Body of pancreas (tissue), 4 donors: Measurements from ENCODE around the gene HOXD12.

Experiments
- POLR2A ChIP-seq, 3 donors: fragments of 450-650 bp; IDR thresholded peaks; one replicate each; pipeline ENCODE4 v1.6.1; 2016; ENCODE audit warnings: antibody characterized with exemption in 3 of 3, mild to moderate bottlenecking in 2 of 3
- TF ChIP-seq, protein P1 (sequence below), 7 experiments: fragments of 450-650 bp in 4 of 7; fragments of 200-600 bp in 3 of 7; sonication (generic) in 3 of 7; IDR thresholded peaks; one replicate each; pipeline ENCODE4 v1.5.1; 2016 to 2019; ENCODE audit warnings: antibody characterized with exemption in 7 of 7

DNA sequence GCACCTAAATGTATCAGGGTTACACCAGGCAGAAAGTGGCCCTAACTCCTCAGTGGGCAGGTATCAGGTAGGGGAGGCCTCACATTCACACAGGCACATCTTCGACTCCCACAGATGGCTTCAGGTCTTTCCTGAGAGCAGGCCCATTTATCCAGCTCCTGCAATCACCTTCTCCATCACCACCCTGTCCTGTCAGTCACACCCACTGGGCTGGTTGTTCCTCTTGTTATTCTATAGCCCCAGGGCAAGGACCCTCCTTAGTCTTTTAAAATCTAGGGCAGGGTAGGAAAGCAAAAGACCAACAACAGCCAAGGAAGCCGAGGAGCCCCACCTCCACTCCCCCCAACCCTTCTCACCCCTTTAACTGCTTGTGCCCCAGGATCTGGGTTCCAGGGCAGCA, 42.7 kb downstream of the HOXD12 start:
- TF ChIP-seq, protein P1, sequence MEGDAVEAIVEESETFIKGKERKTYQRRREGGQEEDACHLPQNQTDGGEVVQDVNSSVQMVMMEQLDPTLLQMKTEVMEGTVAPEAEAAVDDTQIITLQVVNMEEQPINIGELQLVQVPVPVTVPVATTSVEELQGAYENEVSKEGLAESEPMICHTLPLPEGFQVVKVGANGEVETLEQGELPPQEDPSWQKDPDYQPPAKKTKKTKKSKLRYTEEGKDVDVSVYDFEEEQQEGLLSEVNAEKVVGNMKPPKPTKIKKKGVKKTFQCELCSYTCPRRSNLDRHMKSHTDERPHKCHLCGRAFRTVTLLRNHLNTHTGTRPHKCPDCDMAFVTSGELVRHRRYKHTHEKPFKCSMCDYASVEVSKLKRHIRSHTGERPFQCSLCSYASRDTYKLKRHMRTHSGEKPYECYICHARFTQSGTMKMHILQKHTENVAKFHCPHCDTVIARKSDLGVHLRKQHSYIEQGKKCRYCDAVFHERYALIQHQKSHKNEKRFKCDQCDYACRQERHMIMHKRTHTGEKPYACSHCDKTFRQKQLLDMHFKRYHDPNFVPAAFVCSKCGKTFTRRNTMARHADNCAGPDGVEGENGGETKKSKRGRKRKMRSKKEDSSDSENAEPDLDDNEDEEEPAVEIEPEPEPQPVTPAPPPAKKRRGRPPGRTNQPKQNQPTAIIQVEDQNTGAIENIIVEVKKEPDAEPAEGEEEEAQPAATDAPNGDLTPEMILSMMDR (IDR thresholded peaks at IDR 0.05): no peak
- TF ChIP-seq POLR2A (IDR thresholded peaks at IDR 0.05): no peak
